GM12872 (cell line): ENCODE results near the gene PTPRD.

Experiments
- TF ChIP-seq, protein P1 (sequence below): IDR thresholded peaks from 3 replicates; pipeline ENCODE4 v1.5.1; 2011; ENCODE audit warnings: low read depth, mild to moderate bottlenecking, low read length, moderate library complexity; ENCODE audit not compliant: insufficient read depth

Gene PTPRD

DNA sequence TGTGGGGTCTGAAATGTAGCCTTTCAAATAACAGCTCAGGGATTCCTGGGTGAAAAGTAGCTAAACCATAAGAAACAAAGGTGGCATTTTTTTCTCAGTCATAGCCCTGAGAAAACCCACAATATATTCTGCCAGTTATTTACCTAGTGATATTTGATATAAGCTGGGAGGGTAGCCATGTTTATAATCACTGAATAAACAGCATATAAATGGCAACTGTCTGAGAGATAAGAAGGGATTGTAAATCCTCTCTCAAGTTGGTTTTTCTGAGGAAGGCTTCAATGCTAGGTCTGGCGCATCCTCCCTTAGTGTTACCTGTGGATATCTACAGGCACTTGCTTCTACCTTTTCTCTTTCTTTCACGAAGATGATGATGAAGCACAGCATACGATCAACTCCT is 1732.7 kb downstream of the PTPRD start:
- TF ChIP-seq, protein P1, sequence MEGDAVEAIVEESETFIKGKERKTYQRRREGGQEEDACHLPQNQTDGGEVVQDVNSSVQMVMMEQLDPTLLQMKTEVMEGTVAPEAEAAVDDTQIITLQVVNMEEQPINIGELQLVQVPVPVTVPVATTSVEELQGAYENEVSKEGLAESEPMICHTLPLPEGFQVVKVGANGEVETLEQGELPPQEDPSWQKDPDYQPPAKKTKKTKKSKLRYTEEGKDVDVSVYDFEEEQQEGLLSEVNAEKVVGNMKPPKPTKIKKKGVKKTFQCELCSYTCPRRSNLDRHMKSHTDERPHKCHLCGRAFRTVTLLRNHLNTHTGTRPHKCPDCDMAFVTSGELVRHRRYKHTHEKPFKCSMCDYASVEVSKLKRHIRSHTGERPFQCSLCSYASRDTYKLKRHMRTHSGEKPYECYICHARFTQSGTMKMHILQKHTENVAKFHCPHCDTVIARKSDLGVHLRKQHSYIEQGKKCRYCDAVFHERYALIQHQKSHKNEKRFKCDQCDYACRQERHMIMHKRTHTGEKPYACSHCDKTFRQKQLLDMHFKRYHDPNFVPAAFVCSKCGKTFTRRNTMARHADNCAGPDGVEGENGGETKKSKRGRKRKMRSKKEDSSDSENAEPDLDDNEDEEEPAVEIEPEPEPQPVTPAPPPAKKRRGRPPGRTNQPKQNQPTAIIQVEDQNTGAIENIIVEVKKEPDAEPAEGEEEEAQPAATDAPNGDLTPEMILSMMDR, result no peak

DNA sequence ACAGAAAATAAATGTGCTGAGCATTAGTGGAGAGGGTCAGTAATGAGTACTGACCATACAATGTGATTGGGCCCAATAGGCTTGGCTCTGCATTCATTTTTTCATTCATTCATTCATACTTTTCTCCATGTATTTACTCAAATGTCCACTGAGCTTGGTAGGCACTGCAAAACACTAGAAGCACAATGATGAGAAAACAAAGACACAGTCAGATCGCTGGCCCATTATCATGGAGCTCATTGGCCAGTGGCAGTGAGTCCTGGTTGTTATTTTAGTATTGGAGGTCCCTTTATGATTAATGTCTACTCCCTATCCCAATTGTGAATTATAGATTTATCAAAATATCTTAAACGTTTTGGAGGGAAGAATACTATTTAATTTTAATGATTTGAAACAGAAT is 1733.5 kb downstream of the PTPRD start:
- TF ChIP-seq, protein P1, result no peak

- TF ChIP-seq, protein P1, result no peak
Observed at GRCh38 chr9:8877753-8878494, 1734.9 kb downstream of the PTPRD start.

GRCh38 chr9:8876303-8876702 is 1736.5 kb downstream of the PTPRD start:
- TF ChIP-seq, protein P1, result no peak

DNA sequence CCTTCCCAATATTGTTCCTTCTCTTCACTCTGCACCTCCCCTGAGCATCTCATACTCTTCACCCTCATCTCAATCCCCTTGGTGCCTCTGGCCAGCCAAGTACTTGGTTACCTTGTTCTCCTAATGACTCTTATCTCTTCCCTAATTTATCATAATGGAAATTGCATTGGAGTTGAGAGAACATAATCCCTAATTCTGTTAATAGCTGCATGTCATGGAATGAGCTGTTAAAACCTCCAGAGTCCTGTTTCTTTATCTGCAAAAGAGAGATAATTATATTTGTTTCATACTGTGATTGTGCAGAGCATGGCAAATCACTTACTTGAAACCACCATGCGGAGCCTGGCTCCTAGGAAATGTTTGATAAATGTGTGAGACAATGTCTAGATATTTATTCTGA is 1738.3 kb downstream of the PTPRD start:
- TF ChIP-seq, protein P1, result no peak

GRCh38 chr9:8872802-8873201 is 1740.0 kb downstream of the PTPRD start:
- TF ChIP-seq, protein P1, result no peak

- TF ChIP-seq, protein P1, result no peak
Observed at GRCh38 chr9:8871796-8872445, 1740.9 kb downstream of the PTPRD start.
